DND-41 (cell line): ENCODE measurements around the gene PAQR6.

Experiments
- ATAC-seq: fragments of 200-7000 bp; cut with Tn5 transposase; 3 replicates; pipeline ENCODE4 v1.9.1; 2021; ENCODE audit warnings: low read depth; ENCODE audit not compliant: insufficient read depth
- DNase-seq: peaks from one replicate; pipeline ENCODE4 v3.0.0-alpha.2; 2020
- H2AFZ ChIP-seq: 2 replicates; pipeline ENCODE4 v1.6.0; 2012; ENCODE audit warnings: low read depth, low read length
- H3K27ac ChIP-seq: 2 replicates; pipeline ENCODE4 v1.5.1; 2012; ENCODE audit warnings: low read length, inconsistent platforms
- H3K27me3 ChIP-seq: fragments of 200-600 bp; sonication (generic); 2 replicates; pipeline ENCODE4 v1.6.0; 2012; ENCODE audit warnings: low read length, mild to moderate bottlenecking, inconsistent platforms; ENCODE audit not compliant: insufficient read depth, poor library complexity
- H3K36me3 ChIP-seq: 2 replicates; pipeline ENCODE4 v1.5.1; 2012; ENCODE audit warnings: low read length, inconsistent platforms; ENCODE audit not compliant: insufficient read depth
- H3K4me1 ChIP-seq: 2 replicates; pipeline ENCODE4 v1.5.1; 2012; ENCODE audit warnings: mild to moderate bottlenecking, low read length; ENCODE audit not compliant: insufficient read depth
- H3K4me2 ChIP-seq: 2 replicates; pipeline ENCODE4 v1.6.0; 2012; ENCODE audit warnings: mild to moderate bottlenecking, moderate library complexity, low read length, inconsistent platforms; ENCODE audit not compliant: insufficient read depth
- H3K4me3 ChIP-seq, 2 experiments: fragments of 200-600 bp in 1 of 2; shearing (Covaris generic) in 1 of 2; 2 replicates each; pipeline ENCODE4 v1.5.1; 2012 to 2016; ENCODE audit warnings: inconsistent platforms in 2 of 2, low read length in 2 of 2, mild to moderate bottlenecking in 2 of 2, low read depth in 1 of 2, moderate library complexity in 1 of 2
- H3K79me2 ChIP-seq: 2 replicates; pipeline ENCODE4 v1.6.0; 2012; ENCODE audit warnings: low read length, inconsistent platforms; ENCODE audit not compliant: insufficient read depth
- H3K9ac ChIP-seq: 2 replicates; pipeline ENCODE4 v1.6.0; 2012; ENCODE audit warnings: low read depth, mild to moderate bottlenecking, inconsistent platforms, low read length, moderate library complexity
- H3K9me3 ChIP-seq: 2 replicates; pipeline ENCODE4 v1.5.1; 2012; ENCODE audit warnings: low read length, moderate library complexity, mild to moderate bottlenecking, inconsistent platforms; ENCODE audit not compliant: insufficient read depth, severe bottlenecking
- H4K20me1 ChIP-seq: 2 replicates; pipeline ENCODE4 v1.6.0; 2012; ENCODE audit warnings: low read length; ENCODE audit not compliant: insufficient read depth
- EZH2 ChIP-seq: IDR thresholded peaks from 3 replicates; pipeline ENCODE4 v1.6.1; 2012; ENCODE audit warnings: borderline replicate concordance, low read depth, mild to moderate bottlenecking, moderate library complexity, low read length, inconsistent platforms; ENCODE audit not compliant: severe bottlenecking
- TF ChIP-seq, protein P1 (sequence below): IDR thresholded peaks from 2 replicates; pipeline ENCODE4 v1.5.1; 2012; ENCODE audit warnings: borderline replicate concordance, low read length, moderate library complexity, mild to moderate bottlenecking; ENCODE audit not compliant: poor library complexity, severe bottlenecking; ENCODE audit errors: extremely low read depth

Gene PAQR6

DNA sequence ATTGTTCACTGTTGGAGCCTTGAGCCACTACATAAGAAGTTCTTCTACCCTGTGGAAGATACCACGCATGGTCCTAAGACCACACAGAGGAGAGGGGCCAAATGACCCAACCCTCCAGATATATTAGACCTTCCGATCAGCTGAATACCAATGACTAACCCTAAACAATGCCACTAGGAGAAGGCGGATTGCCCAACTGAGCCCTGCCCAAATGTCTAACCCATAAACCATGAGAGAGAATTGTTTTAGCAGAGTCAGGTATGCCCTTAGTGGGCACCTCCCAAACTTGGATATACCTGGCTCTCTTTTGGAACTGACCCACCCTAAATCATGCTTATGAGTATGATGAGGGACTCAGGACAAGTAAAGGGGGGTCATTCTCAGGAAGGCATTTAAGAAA lies 22.5 kb upstream of the PAQR6 start:
- Histone ChIP-seq H3K9ac (no peak overlapping the region), H3K27me3 (no peaks in the 10 kb centered on the region), H3K4me1 (no peaks in the 10 kb centered on the region), H4K20me1 (0 out of 2 replicates have a peak, but pooled peaks cover 6% of the 10 kb centered on the region), H2AFZ (no peak overlapping the region), H3K27ac (no peak overlapping the region), H3K4me3 (no peak overlapping the region), H3K9me3 (no peaks in the 10 kb centered on the region), H3K36me3 (peaks cover 98% of the 10 kb centered on the region), H3K79me2 (peaks cover 3% of the 10 kb centered on the region; the same call in 1 of the 2 replicates), H3K4me2 (no peak overlapping the region)
- DNase-seq: no peak
- TF ChIP-seq, protein P1, sequence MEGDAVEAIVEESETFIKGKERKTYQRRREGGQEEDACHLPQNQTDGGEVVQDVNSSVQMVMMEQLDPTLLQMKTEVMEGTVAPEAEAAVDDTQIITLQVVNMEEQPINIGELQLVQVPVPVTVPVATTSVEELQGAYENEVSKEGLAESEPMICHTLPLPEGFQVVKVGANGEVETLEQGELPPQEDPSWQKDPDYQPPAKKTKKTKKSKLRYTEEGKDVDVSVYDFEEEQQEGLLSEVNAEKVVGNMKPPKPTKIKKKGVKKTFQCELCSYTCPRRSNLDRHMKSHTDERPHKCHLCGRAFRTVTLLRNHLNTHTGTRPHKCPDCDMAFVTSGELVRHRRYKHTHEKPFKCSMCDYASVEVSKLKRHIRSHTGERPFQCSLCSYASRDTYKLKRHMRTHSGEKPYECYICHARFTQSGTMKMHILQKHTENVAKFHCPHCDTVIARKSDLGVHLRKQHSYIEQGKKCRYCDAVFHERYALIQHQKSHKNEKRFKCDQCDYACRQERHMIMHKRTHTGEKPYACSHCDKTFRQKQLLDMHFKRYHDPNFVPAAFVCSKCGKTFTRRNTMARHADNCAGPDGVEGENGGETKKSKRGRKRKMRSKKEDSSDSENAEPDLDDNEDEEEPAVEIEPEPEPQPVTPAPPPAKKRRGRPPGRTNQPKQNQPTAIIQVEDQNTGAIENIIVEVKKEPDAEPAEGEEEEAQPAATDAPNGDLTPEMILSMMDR: no peak
- no peak for TF ChIP-seq EZH2
- no peak for ATAC-seq

DNA sequence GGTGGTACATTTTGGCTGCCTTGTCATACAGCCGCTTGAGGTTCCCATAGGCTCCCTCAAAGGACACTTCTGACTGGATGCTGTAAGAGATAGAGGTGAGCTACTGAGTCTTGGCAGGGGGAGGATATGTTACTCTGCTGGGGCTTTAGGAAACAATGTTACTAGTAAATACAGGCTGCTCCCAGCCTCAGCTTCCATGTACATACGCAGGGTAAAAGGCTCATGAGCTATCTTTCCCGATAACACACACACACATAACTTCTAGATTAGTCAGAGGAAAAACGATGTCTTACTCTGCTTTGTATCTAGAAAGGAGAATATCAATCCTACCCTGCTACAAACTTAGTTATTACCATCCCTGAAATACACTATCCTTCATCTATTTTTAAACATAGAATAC lies 20.5 kb upstream of the PAQR6 start:
- H3K27ac ChIP-seq: no peak overlapping the region
- H4K20me1 ChIP-seq: 0 out of 2 replicates have a peak, but pooled peaks cover 6% of the 10 kb centered on the region
- H3K4me3 ChIP-seq: no peak overlapping the region
- peaks cover 96% of the 10 kb centered on the region for H3K36me3 ChIP-seq
- TF ChIP-seq, protein P1: no peak
- no peak for TF ChIP-seq EZH2
- peaks cover 3% of the 10 kb centered on the region; the same call in 1 of the 2 replicates for H3K79me2 ChIP-seq
- DNase-seq (no peak), ATAC-seq (no peak)
- H3K9me3 ChIP-seq: no peaks in the 10 kb centered on the region
- no peaks in the 10 kb centered on the region for H3K27me3 ChIP-seq
- no peak overlapping the region for H2AFZ ChIP-seq
- H3K9ac ChIP-seq: no peak overlapping the region
- no peaks in the 10 kb centered on the region for H3K4me1 ChIP-seq
- no peak overlapping the region for H3K4me2 ChIP-seq

DNA sequence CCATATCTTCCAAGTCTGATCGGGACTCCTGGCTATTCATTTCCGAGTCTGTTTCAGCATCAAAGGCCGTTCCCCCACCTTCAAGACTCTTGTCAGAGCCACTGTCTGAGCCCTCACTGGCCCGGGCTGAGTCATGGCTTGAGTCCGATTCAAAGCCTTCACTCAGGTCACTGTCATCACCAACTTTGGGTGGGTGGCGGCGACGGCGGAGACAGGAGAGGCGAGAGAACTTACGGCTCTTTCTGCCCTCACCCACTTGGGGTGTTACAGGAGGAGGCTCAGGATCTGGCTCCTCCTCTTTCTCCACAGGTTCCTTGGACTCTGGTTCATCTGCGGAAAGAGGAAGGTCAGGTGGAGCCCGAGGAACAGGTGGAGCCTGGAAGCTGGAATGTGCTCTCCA lies 18.2 kb upstream of the PAQR6 start:
- Histone ChIP-seq H3K9ac (no peak overlapping the region), H3K36me3 (peaks cover 94% of the 10 kb centered on the region), H3K4me2 (no peak overlapping the region), H3K4me1 (no peaks in the 10 kb centered on the region), H3K27ac (no peak overlapping the region), H4K20me1 (no peaks in the 10 kb centered on the region), H3K9me3 (no peaks in the 10 kb centered on the region), H3K79me2 (no peaks in the 10 kb centered on the region), H3K27me3 (no peaks in the 10 kb centered on the region), H3K4me3 (no peak overlapping the region), H2AFZ (no peak overlapping the region)
- TF ChIP-seq, protein P1: no peak
- TF ChIP-seq EZH2: no peak
- ATAC-seq (no peak), DNase-seq (no peak)

DNA sequence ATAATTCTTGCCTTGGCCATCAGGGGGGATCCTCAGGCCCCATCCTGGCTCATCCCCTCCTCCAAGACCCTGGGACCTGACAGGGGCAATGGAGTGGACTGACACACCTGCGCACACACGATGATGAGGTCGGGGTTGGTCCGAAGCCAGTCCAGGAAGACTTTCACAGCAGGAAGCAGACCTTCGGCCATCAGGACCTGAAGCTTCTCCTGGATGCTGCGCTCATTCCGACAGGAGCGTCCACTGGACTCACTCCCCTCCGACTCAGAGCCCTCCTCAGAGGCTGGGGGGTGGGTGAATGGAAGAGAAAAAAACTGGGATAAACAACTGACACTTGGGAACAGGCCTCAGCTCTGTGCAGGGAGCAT lies 15.4 kb upstream of the PAQR6 start:
- DNase-seq (no peak), ATAC-seq (no peak)
- H3K27ac ChIP-seq: no peak overlapping the region
- no peaks in the 10 kb centered on the region for H3K27me3 ChIP-seq
- no peaks in the 10 kb centered on the region for H3K4me1 ChIP-seq
- peaks cover 95% of the 10 kb centered on the region for H3K36me3 ChIP-seq
- H2AFZ ChIP-seq: no peak overlapping the region
- H3K9me3 ChIP-seq: no peaks in the 10 kb centered on the region
- H3K79me2 ChIP-seq: no peaks in the 10 kb centered on the region
- H3K4me2 ChIP-seq: no peak overlapping the region
- H3K4me3 ChIP-seq: no peak overlapping the region
- H3K9ac ChIP-seq: no peak overlapping the region
- TF ChIP-seq EZH2: no peak
- TF ChIP-seq, protein P1: no peak
- H4K20me1 ChIP-seq: no peaks in the 10 kb centered on the region
